ENCODE data around the gene SCGN. TPM values are rescaled to one million over a fixed set of nuclear protein-coding genes. Genes with fewer than 3 reads are reported as not detected.

Gene SCGN
- total RNA-seq, 1 donor from 2014 or later = 1.6 TPM

- Histone ChIP-seq H3K27ac (replicated peaks) (no peak overlapping the region), H3K4me1 (no peaks in the 10 kb centered on the region), H3K36me3 (no peaks in the 10 kb centered on the region), H3K9me3 (replicated peaks) (no peaks in the 10 kb centered on the region), H3K4me3 (no peak overlapping the region), H3K27me3 (ENCODE audit: low read depth) (no peaks in the 10 kb centered on the region)
- no peak for DNase-seq
- no peak for TF ChIP-seq CTCF (IDR thresholded peaks at IDR 0.05; ENCODE audit: borderline replicate concordance)
- intact Hi-C loops (cut with micrococcal nuclease) = loop anchor here (10.0 kb wide), 1 partner anchor 491 kb away; no protein-coding TSS in a partner anchor
Observed at GRCh38 chr6:25715794-25716193, 63.8 kb downstream of the SCGN start.

DNA sequence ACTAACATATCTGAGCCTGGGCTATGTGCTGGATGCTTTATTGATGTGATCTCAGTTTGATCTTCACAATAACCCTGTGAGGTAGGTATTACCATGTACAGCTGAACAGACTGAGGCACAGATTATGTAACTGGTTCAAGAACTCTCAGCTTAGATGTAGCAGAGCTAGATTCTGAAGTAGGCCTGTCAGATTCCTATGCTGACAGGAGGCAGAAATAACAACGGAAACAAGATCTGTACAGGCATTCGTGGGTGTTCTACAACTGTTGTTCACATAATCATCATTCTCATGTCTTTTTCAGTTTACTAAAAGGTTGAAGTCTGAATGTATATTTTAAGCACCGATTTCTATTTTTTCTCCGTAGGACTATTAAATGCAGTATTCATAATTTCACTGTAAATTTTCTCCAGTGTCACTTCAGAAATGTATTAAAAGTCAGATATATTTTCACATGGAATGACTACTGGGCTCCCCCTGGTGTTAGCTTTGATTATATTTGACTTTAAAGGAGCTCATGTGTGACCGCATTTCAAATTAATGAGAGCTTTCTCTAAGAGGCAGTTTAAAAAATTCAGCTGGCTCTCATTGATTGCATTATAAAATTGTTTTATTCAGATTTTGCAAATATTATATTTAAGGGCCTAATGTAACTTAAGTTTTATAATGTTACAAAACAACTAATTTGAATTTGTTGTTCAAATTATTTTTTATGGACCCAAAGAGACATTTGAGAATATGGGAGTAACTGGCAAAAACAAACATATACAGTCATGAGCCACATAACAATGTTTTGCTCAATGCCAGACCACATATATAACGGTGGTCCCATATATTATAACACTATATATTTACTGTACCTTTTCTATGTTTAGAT, 66.1 kb downstream of the SCGN start:
- no peak for DNase-seq
- TF ChIP-seq CTCF (IDR thresholded peaks at IDR 0.05; ENCODE audit: borderline replicate concordance) = peak; percentile 65
- Histone ChIP-seq H3K27ac (replicated peaks) (no peak overlapping the region), H3K9me3 (replicated peaks) (no peaks in the 10 kb centered on the region), H3K4me3 (no peak overlapping the region), H3K27me3 (ENCODE audit: low read depth) (peaks cover 6% of the 10 kb centered on the region), H3K36me3 (no peaks in the 10 kb centered on the region), H3K4me1 (no peaks in the 10 kb centered on the region)
- intact Hi-C loops (cut with micrococcal nuclease) = loop anchor here (10.0 kb wide), 1 partner anchor 493 kb away; no protein-coding TSS in a partner anchor

DNA sequence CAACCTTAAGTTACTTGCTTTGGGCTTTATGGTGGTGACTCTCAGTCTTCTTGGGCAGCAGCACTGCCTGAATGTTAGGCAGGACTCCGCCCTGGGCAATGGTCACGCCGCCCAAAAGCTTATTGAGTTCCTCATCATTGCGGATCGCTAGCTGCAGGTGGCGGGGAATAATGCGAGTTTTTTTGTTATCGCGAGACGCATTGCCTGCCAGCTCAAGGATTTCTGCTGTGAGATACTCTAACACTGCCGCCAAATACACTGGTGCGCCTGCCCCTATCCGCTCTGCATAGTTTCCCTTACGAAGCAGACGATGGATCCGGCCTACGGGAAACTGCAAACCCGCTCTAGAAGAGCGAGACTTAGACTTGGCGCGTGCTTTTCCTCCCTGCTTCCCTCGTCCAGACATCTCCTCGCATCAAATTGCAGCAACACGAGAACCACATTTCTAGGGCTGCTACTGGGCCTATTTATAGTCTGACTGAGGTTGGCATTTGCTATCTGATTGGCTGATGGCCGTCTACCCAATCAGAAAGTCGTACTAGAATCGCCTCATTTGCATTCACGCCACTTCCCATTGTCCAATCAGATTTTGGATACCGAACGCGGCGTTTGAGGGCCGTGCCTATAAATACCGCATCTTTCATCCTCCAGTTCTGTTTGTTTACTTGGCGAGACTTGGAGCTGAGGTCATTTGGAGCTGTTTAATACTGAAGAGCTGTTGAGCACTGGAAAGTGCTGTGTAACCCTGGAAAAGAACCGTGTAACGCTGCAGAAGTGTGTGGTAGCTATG, 74.3 kb downstream of the SCGN start:
- DNase-seq = no peak
- no peak overlapping the region for H3K27ac ChIP-seq (replicated peaks)
- peaks cover 45% of the 10 kb centered on the region for H3K27me3 ChIP-seq (ENCODE audit: low read depth)
- intact Hi-C loops (cut with micrococcal nuclease) = no loop called here
- no peaks in the 10 kb centered on the region for H3K4me1 ChIP-seq
- no peaks in the 10 kb centered on the region for H3K9me3 ChIP-seq (replicated peaks)
- H3K4me3 ChIP-seq = no peak overlapping the region
- TF ChIP-seq CTCF (IDR thresholded peaks at IDR 0.05; ENCODE audit: borderline replicate concordance) = no peak
- no peaks in the 10 kb centered on the region for H3K36me3 ChIP-seq

- no peak for TF ChIP-seq CTCF (IDR thresholded peaks at IDR 0.05; ENCODE audit: borderline replicate concordance)
- no peak for DNase-seq
- H3K4me3 ChIP-seq = no peak overlapping the region
- H3K27ac ChIP-seq (replicated peaks) = no peak overlapping the region
- no peaks in the 10 kb centered on the region for H3K36me3 ChIP-seq
- no peaks in the 10 kb centered on the region for H3K4me1 ChIP-seq
- no peaks in the 10 kb centered on the region for H3K9me3 ChIP-seq (replicated peaks)
- H3K27me3 ChIP-seq (ENCODE audit: low read depth) = peaks cover 50% of the 10 kb centered on the region
- intact Hi-C loops (cut with micrococcal nuclease) = no loop called here
Observed at GRCh38 chr6:25727028-25727427, 75.0 kb downstream of the SCGN start.

DNA sequence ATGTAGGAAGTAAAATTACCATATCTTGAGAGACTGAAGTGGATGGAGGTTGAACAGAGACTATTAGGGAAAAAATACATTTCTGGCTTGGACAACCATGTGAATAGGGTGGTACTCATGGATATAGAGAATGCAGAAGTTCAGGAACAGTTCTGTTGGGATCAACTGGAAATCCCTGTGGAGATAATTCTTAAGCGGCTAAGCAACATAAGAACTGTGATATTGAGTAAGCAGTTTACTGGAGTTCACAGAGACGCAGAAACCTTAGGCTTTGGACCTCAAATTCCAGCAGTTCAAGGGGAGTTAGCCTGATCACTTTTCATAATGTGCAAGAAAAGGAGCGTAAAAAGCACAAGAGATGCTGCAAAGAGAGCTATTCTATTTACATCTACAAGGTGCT, 78.9 kb downstream of the SCGN start:
- DNase-seq = no peak
- peaks cover 54% of the 10 kb centered on the region for H3K27me3 ChIP-seq (ENCODE audit: low read depth)
- intact Hi-C loops (cut with micrococcal nuclease) = no loop called here
- no peaks in the 10 kb centered on the region for H3K9me3 ChIP-seq (replicated peaks)
- no peak overlapping the region for H3K4me3 ChIP-seq
- no peaks in the 10 kb centered on the region for H3K36me3 ChIP-seq
- TF ChIP-seq CTCF (IDR thresholded peaks at IDR 0.05; ENCODE audit: borderline replicate concordance) = no peak
- H3K4me1 ChIP-seq = no peaks in the 10 kb centered on the region
- no peak overlapping the region for H3K27ac ChIP-seq (replicated peaks)

Measured in left ventricle myocardium inferior (tissue), 1 donor.